ENCODE measurements around the gene NME3. TPM values are rescaled to one million over a fixed set of nuclear protein-coding genes. Genes with fewer than 3 reads are reported as not detected.

The NME3 gene
- total RNA-seq, 4 donors from 2014 or later, result 49.9 to 106 (median 87.2) TPM

- H3K27me3 ChIP-seq, result no peaks in the 10 kb centered on the region
- 85 to 100% methylated on average over 2 to 4 of the region's 15 CpGs for WGBS, 2 donors (ENCODE audit: low coverage in 1 of 2)
- no peak for TF ChIP-seq POLR2A (IDR thresholded peaks at IDR 0.05)
- TF ChIP-seq, protein P1, sequence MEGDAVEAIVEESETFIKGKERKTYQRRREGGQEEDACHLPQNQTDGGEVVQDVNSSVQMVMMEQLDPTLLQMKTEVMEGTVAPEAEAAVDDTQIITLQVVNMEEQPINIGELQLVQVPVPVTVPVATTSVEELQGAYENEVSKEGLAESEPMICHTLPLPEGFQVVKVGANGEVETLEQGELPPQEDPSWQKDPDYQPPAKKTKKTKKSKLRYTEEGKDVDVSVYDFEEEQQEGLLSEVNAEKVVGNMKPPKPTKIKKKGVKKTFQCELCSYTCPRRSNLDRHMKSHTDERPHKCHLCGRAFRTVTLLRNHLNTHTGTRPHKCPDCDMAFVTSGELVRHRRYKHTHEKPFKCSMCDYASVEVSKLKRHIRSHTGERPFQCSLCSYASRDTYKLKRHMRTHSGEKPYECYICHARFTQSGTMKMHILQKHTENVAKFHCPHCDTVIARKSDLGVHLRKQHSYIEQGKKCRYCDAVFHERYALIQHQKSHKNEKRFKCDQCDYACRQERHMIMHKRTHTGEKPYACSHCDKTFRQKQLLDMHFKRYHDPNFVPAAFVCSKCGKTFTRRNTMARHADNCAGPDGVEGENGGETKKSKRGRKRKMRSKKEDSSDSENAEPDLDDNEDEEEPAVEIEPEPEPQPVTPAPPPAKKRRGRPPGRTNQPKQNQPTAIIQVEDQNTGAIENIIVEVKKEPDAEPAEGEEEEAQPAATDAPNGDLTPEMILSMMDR (IDR thresholded peaks at IDR 0.05), result no peak
- no peak for TF ChIP-seq EP300 (IDR thresholded peaks at IDR 0.05)
- no peak for TF ChIP-seq POLR2AphosphoS5 (IDR thresholded peaks at IDR 0.05)
- H3K9me3 ChIP-seq, result no peaks in the 10 kb centered on the region
- no peak for ATAC-seq
- no peak overlapping the region for H3K27ac ChIP-seq
- peaks cover 0 to 12% (median 0%) of the 10 kb centered on the region in 3 donors for H3K4me1 ChIP-seq
- peaks cover 0 to 100% of the 10 kb centered on the region in 2 donors for H3K36me3 ChIP-seq
- H3K4me3 ChIP-seq, result no peak overlapping the region
Observed at GRCh38 chr16:1760911-1761310, 10.4 kb downstream of the NME3 start.

- 100% methylated on average over 4 of the region's 21 CpGs; no CpG with 5 or more reads in 1 of the 2 donors for WGBS, 2 donors (ENCODE audit: low coverage in 1 of 2)
- peaks cover 0 to 99% of the 10 kb centered on the region in 2 donors for H3K36me3 ChIP-seq
- no peak for ATAC-seq
Observed at GRCh38 chr16:1759511-1759910, 11.8 kb downstream of the NME3 start.

DNA sequence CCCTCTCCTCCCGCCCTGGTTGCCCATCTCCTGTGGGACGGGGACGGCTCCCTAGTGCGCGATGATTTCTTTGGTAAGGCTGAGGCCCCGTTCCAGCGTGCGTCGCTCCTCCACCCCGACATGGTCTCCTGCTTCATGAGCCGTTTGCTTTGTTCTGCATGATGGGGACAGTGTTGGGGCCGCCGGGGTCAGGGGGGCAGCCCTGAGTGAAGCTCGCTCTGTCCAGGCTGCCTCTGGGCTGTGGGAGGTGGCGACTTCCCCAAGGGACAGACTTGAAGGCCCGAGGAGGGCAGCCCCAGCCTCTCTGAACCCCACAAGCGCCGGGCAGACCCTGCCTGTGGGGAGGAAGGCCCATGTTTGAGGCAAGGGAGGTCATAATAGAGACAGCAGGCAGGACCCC lies 12.4 kb downstream of the NME3 start:
- peaks cover 0 to 11% (median 0%) of the 10 kb centered on the region in 3 donors for H3K4me1 ChIP-seq
- H3K27ac ChIP-seq, result no peak overlapping the region
- no peaks in the 10 kb centered on the region for H3K9me3 ChIP-seq
- peaks cover 0 to 99% of the 10 kb centered on the region in 2 donors for H3K36me3 ChIP-seq
- 85% methylated on average over 10 of the region's 18 CpGs; no CpG with 5 or more reads in 1 of the 2 donors for WGBS, 2 donors (ENCODE audit: low coverage in 1 of 2)
- H3K4me3 ChIP-seq, result no peak overlapping the region
- TF ChIP-seq, protein P1 (IDR thresholded peaks at IDR 0.05), result no peak
- TF ChIP-seq POLR2AphosphoS5 (IDR thresholded peaks at IDR 0.05), result no peak
- TF ChIP-seq EP300 (IDR thresholded peaks at IDR 0.05), result no peak
- no peak for TF ChIP-seq POLR2A (IDR thresholded peaks at IDR 0.05)
- no peak for ATAC-seq
- no peaks in the 10 kb centered on the region for H3K27me3 ChIP-seq

More at GRCh38 chr16:1759511-1759910, 11.8 kb downstream of the NME3 start:
- H3K4me3 ChIP-seq, result no peak overlapping the region
- H3K9me3 ChIP-seq, result no peaks in the 10 kb centered on the region
- TF ChIP-seq EP300 (IDR thresholded peaks at IDR 0.05), result no peak
- TF ChIP-seq POLR2AphosphoS5 (IDR thresholded peaks at IDR 0.05), result no peak
- TF ChIP-seq, protein P1 (IDR thresholded peaks at IDR 0.05), result no peak
- TF ChIP-seq POLR2A (IDR thresholded peaks at IDR 0.05), result no peak
- H3K27ac ChIP-seq, result no peak overlapping the region
- H3K4me1 ChIP-seq, result peaks cover 0 to 12% (median 0%) of the 10 kb centered on the region in 3 donors
- no peaks in the 10 kb centered on the region for H3K27me3 ChIP-seq

GRCh38 chr16:1757714-1758461 lies 13.5 kb downstream of the NME3 start:
- ATAC-seq, result no peak
- no peaks in the 10 kb centered on the region for H3K9me3 ChIP-seq
- H3K36me3 ChIP-seq, result peaks cover 0 to 98% of the 10 kb centered on the region in 2 donors
- H3K4me1 ChIP-seq, result peaks cover 0 to under 1% (median 0%) of the 10 kb centered on the region in 3 donors
- no peaks in the 10 kb centered on the region for H3K27me3 ChIP-seq
- H3K27ac ChIP-seq, result no peak overlapping the region
- H3K4me3 ChIP-seq, result no peak overlapping the region
- no peak for TF ChIP-seq POLR2AphosphoS5 (IDR thresholded peaks at IDR 0.05)
- TF ChIP-seq, protein P1 (IDR thresholded peaks at IDR 0.05), result no peak
- no peak for TF ChIP-seq POLR2A (IDR thresholded peaks at IDR 0.05)
- no peak for TF ChIP-seq EP300 (IDR thresholded peaks at IDR 0.05)
- WGBS, 2 donors (ENCODE audit: low coverage in 1 of 2), result 90 to 91% methylated on average over 12 to 18 of the region's 37 CpGs

DNA sequence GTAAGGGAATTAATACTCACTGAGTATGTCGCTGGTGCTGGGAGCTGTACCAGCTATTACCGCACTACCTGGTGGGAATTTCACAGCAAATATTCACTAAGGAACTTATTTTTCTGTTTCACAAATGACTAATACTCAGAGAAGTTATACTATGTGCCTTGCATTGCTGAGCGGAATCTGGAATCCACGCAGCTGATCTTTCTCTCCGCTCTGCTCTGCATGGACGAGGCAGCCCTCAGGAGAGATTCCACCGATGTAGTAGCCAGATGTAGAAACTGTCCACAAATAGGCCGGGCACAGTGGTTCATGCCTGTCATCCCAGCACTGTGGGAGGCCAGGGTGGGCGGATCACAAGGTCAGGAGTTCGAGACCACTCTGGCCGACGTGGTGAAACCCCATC lies 17.1 kb downstream of the NME3 start:
- 91 to 100% methylated on average over 2 to 8 of the region's 12 CpGs for WGBS, 2 donors (ENCODE audit: low coverage in 1 of 2)
- ATAC-seq, result no peak
- Histone ChIP-seq H3K4me3 (no peak overlapping the region), H3K27me3 (no peaks in the 10 kb centered on the region), H3K36me3 (peaks cover 0 to 98% of the 10 kb centered on the region in 2 donors), H3K4me1 (no peaks in the 10 kb centered on the region), H3K9me3 (no peaks in the 10 kb centered on the region), H3K27ac (no peak overlapping the region)
- TF ChIP-seq POLR2AphosphoS5 (IDR thresholded peaks at IDR 0.05) (no peak), POLR2A (IDR thresholded peaks at IDR 0.05) (no peak), EP300 (IDR thresholded peaks at IDR 0.05) (no peak)
- TF ChIP-seq, protein P1 (IDR thresholded peaks at IDR 0.05), result no peak
